Pancreas (tissue), 10 donors: Measurements from ENCODE around the gene SVOP. TPM values are rescaled to one million over a fixed set of nuclear protein-coding genes. Genes with fewer than 3 reads are reported as not detected.
"Not testable (repeated sequence)": the region's sequence is repeated elsewhere in the genome, so short reads cannot be mapped to it uniquely, and the experiment has no call there.

ENCODE experiments used
- ATAC-seq, 4 donors: fragments of 200-7000 bp; cut with Tn5 transposase; one replicate each; pipeline versions ENCODE4 v1.8.0 to v1.9.1; 2020; ENCODE audit warnings: mild to moderate bottlenecking in 4 of 4, moderate library complexity in 4 of 4
- DNase-seq, 6 donors: peaks; one replicate each; pipeline ENCODE4 v3.0.0-alpha.2; 2020
- FAIRE-seq: peaks from 2 replicates; lab custom pipeline; 2012; peaks lifted over from hg19 to GRCh38; lab: Jason Lieb, UNC
- H3K27ac ChIP-seq, 4 donors: fragments of 200-600 bp; sonication (generic); 1 replicate in 3 of 4; 2 replicates in 1 of 4; pipeline versions ENCODE4 v1.5.0 to v1.8.0; 2020
- H3K27me3 ChIP-seq, 4 donors: fragments of 200-600 bp; one replicate each; pipeline ENCODE4 v1.8.0; 2021
- H3K36me3 ChIP-seq, 3 donors: fragments of 200-600 bp; sonication (generic) in 1 of 3; one replicate each; pipeline versions ENCODE4 v1.5.0 to v1.8.0; 2020 to 2021
- H3K4me1 ChIP-seq, 3 donors: fragments of 200-600 bp; one replicate each; pipeline ENCODE4 v1.8.0; 2021
- H3K4me3 ChIP-seq, 4 donors: fragments of 200-600 bp; sonication (generic) in 2 of 4; one replicate each; pipeline versions ENCODE4 v1.5.0 to v1.8.0; 2020 to 2021
- H3K9me3 ChIP-seq, 4 donors: fragments of 200-600 bp; one replicate each; pipeline ENCODE4 v1.8.0; 2021
- WGBS, 2 donors: extraction: QIAGEN DNeasy Blood & Tissue Kit; methylation state at CpG; one replicate each; pipeline ENCODE4 v1.1.7; 2013; 5-methylcytosine and 5-hydroxymethylcytosine counted together
- intact Hi-C, 3 donors: fragments of 100-400 bp; cut with DNase I; formaldehyde crosslinking; loops; one replicate each; pipeline versions ENCODE4 v1.11.1 to v1.14.2; 2022
- polyA plus RNA-seq, 2 donors: library from polyadenylated mRNA; stranded (reverse); fragments of 200-250 nt; gene quantifications; one replicate each; pipeline ENCODE4 v1.2.3, GENCODE V29; 2013
- total RNA-seq, 6 donors: library from RNA; stranded (reverse); fragmentation: NEBNext Ultra II Directional in 4 of 6; extraction: Animal tissue kit (Norgen Biotek cat#: 25700) in 4 of 6; gene quantifications; one replicate each; pipeline versions ENCODE4 v1.2.1 to v1.2.4, GENCODE V29; 2021 to 2023
- TF ChIP-seq, protein P1 (sequence below), 4 donors: fragments of 200-600 bp; sonication (generic) in 3 of 4; IDR thresholded peaks; one replicate each; pipeline versions ENCODE4 v1.5.0 to v1.8.0; 2021; ENCODE audit warnings: antibody characterized with exemption in 4 of 4
- donor health status: healthy with polysubstance abuse.
- donor health status: DM: no; HTN: no; CAD: no; lungs with moderate emphysema.
- donor health status: DM: no; HTN: no; CAD: no.
- donor health status: control.
- donor health status: control.
- donor health status: Bipolar disorder and iron deficiency.
- donor health status: DM: yes; HTN: yes; CAD: no.
- donor health status: DM: no; HTN: no; CAD: no.
- donor health status: DM: no; HTN: no; CAD: no.
- donor health status: DM: yes; HTN: yes; CAD: no.

Gene SVOP
- total and polyA plus RNA-seq, 8 donors: 0.13 to 4.3 (median 0.88) TPM

- H3K27me3 ChIP-seq: no peaks in the 10 kb centered on the region
- FAIRE-seq (no peak), DNase-seq (no peak), ATAC-seq (no peak)
- no peak overlapping the region for H3K4me3 ChIP-seq
- no peaks in the 10 kb centered on the region for H3K9me3 ChIP-seq
- WGBS, 2 donors: 98 to 100% methylated on average over 4 of the region's 4 CpGs
- TF ChIP-seq, protein P1, sequence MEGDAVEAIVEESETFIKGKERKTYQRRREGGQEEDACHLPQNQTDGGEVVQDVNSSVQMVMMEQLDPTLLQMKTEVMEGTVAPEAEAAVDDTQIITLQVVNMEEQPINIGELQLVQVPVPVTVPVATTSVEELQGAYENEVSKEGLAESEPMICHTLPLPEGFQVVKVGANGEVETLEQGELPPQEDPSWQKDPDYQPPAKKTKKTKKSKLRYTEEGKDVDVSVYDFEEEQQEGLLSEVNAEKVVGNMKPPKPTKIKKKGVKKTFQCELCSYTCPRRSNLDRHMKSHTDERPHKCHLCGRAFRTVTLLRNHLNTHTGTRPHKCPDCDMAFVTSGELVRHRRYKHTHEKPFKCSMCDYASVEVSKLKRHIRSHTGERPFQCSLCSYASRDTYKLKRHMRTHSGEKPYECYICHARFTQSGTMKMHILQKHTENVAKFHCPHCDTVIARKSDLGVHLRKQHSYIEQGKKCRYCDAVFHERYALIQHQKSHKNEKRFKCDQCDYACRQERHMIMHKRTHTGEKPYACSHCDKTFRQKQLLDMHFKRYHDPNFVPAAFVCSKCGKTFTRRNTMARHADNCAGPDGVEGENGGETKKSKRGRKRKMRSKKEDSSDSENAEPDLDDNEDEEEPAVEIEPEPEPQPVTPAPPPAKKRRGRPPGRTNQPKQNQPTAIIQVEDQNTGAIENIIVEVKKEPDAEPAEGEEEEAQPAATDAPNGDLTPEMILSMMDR (IDR thresholded peaks at IDR 0.05): no peak
- H3K36me3 ChIP-seq: no peaks in the 10 kb centered on the region
- intact Hi-C loops: no loop called here
- no peak overlapping the region for H3K27ac ChIP-seq
- no peaks in the 10 kb centered on the region for H3K4me1 ChIP-seq
Observed at GRCh38 chr12:108865169-108865568, 155.7 kb downstream of the SVOP start.

DNA sequence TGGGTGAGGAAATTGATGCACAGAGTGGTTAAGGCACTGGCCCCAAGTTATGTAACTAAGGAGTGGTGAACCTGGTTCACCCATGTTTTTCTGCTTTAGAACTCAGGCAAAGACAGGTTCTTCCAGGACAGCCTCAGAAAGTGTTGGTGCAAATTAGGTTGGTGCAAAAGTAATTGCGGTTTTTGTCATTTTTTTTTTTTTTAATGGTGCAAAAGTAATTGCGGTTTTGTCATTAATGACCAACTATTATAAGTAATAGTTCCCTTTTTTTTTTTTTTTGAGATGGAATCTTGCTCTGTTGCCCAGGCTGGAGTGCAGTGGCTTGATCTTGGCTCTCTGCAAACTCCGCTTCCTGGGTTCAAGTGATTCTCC is 158.3 kb downstream of the SVOP start:
- no peaks in the 10 kb centered on the region for H3K36me3 ChIP-seq
- no peaks in the 10 kb centered on the region for H3K27me3 ChIP-seq
- no peak for FAIRE-seq
- H3K27ac ChIP-seq: no peak overlapping the region
- no peak for ATAC-seq
- TF ChIP-seq, protein P1 (IDR thresholded peaks at IDR 0.05): no peak
- peaks cover 0 to 8% (median 6%) of the 10 kb centered on the region in 3 donors for H3K4me1 ChIP-seq
- DNase-seq: no peak
- no peak overlapping the region for H3K4me3 ChIP-seq
- intact Hi-C loops: no loop called here
- WGBS, 2 donors: 87 to 91% methylated on average over 3 of the region's 3 CpGs
- H3K9me3 ChIP-seq: no peaks in the 10 kb centered on the region

- 83 to 88% methylated on average over 6 of the region's 6 CpGs for WGBS, 2 donors
- H3K27me3 ChIP-seq: no peaks in the 10 kb centered on the region
- ATAC-seq: peak in 1 of 4 donors; percentile 21
- no peak for FAIRE-seq
- DNase-seq: peak in 2 of 6 donors; percentile 18 to 39
- TF ChIP-seq, protein P1 (IDR thresholded peaks at IDR 0.05): no peak
- no peak overlapping the region for H3K4me3 ChIP-seq
- H3K36me3 ChIP-seq: no peaks in the 10 kb centered on the region
- intact Hi-C loops: no loop called here
- no peaks in the 10 kb centered on the region for H3K9me3 ChIP-seq
- peaks cover 0 to 8% (median 6%) of the 10 kb centered on the region in 3 donors for H3K4me1 ChIP-seq
- H3K27ac ChIP-seq: no peak overlapping the region
Observed at GRCh38 chr12:108861878-108862587, 158.8 kb downstream of the SVOP start.

GRCh38 chr12:108860443-108860842 is 160.4 kb downstream of the SVOP start:
- DNase-seq (peak in 1 of 6 donors; percentile 9), FAIRE-seq (no peak), ATAC-seq (no peak)
- Histone ChIP-seq H3K36me3 (no peaks in the 10 kb centered on the region), H3K4me3 (no peak overlapping the region), H3K27me3 (no peaks in the 10 kb centered on the region), H3K9me3 (no peaks in the 10 kb centered on the region), H3K4me1 (peaks cover 7 to 14% (median 12%) of the 10 kb centered on the region in 3 donors), H3K27ac (no peak overlapping the region)
- TF ChIP-seq, protein P1 (IDR thresholded peaks at IDR 0.05): no peak
- intact Hi-C loops: no loop called here
- 71 to 80% methylated on average over 6 of the region's 6 CpGs for WGBS, 2 donors

DNA sequence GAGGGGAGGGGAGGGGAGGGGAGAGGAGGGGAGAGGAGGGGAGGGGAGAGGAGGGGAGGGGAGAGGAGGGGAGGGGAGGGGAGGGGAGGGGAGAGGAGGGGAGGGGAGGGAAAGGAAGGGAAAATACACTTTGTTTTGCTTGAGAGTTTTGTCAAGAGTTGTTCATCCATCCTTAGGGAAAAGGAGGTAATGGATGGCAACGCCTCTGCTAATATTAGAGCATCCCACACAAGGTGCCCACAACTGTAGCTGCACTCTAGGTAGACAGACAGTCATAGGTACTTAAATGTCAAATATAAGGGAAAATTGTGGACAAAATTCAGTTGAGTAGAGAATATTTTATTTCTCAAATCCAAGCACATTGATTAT is 161.0 kb downstream of the SVOP start:
- no peaks in the 10 kb centered on the region for H3K9me3 ChIP-seq
- no peak overlapping the region for H3K4me3 ChIP-seq
- H3K4me1 ChIP-seq: peaks cover 7 to 15% (median 12%) of the 10 kb centered on the region in 3 donors
- H3K27ac ChIP-seq: no peak overlapping the region
- no peaks in the 10 kb centered on the region for H3K27me3 ChIP-seq
- 92 to 93% methylated on average over 1 of the region's 1 CpG for WGBS, 2 donors
- TF ChIP-seq, protein P1 (IDR thresholded peaks at IDR 0.05): no peak
- no peaks in the 10 kb centered on the region for H3K36me3 ChIP-seq
- ATAC-seq (no peak), DNase-seq (no peak), FAIRE-seq (no peak)
- intact Hi-C loops: no loop called here

DNA sequence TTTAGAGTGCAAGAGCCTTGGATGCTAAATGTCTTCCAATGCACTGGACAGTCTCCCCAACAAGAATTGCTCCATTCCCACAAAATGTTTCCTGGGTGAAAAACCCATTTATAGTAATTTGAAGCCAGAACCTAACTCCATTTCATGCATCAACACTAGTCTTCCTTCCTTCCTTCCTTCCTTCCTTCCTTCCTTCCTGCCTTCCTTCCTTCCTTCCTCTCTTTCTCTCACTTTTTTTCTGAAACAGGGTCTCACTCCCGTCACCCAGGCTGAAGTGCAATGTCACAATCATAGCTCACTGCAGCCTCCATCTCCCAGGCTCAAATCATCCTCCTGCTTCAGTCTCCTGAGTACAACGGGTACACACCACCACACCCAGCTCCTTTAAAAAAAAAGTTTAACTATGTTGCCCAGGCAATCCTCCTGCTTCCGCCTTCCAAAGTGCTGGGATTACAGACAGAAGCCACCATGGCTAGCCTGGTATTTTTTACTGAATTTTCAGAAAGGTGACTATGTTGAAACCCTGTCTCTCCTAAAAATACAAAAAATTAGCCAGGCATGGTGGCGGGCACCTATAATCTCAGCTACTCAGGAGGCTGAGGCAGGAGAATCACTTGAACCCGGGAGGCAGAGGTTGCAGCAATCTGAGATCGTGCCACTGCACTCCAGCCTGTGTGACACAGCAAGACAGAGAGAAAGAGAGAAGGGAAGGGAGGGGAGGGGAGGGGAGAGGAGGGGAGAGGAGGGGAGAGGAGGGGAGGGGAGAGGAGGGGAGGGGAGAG is 161.5 kb downstream of the SVOP start:
- intact Hi-C loops, ATAC-seq: not testable (repeated sequence)

More for the DNA sequence above, 161.5 kb downstream of the SVOP start:
- H3K27me3 ChIP-seq, H3K9me3 ChIP-seq, H3K27ac ChIP-seq, H3K36me3 ChIP-seq, FAIRE-seq, H3K4me3 ChIP-seq: not testable (repeated sequence)
- DNase-seq: peak in 1 of 6 donors; percentile 19
- 61% methylated on average over 6 of the region's 6 CpGs for WGBS, 2 donors
- peaks cover 11 to 20% (median 12%) of the 10 kb centered on the region in 3 donors for H3K4me1 ChIP-seq
